Daoy (cell line): Measurements from ENCODE around the gene DNAH3. TPM values are rescaled to one million over a fixed set of nuclear protein-coding genes. Genes with fewer than 3 reads are reported as not detected.
"Not testable (repeated sequence)": the region's sequence is repeated elsewhere in the genome, so short reads cannot be mapped to it uniquely, and the experiment has no call there.

Experiments used
- DNase-seq: peaks from one replicate; pipeline ENCODE4 v3.0.0-alpha.2; 2015; ENCODE audit warnings: low read depth
- total RNA-seq: library from RNA; depleted of rRNA; stranded (reverse); fragments of >200 nt; shearing (Covaris generic); gene quantifications from 2 replicates; pipeline ENCODE4 v1.2.3, GENCODE V29; 2014

Gene DNAH3
- total RNA-seq, 1 experiment from 2014 or later, result 0.06 TPM

DNA sequence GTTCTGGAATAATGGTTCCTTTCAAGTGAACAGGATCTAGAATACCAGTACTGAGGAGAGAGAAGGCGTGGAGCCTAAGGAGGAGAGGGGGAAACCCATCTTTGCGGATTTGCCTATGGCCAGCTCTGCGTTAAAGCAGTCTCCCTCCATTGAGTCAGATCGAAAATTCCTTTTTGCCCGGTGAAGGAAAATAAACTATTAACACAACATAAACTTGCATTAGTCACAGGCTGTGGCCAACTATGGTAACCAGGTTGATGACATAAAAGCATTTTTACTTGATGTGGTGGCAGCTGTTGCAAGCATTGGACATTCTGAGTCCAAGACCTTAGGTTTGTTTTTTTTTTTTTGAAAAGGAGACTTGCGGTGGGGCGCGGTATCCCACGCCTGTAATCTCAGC is 16.7 kb upstream of the DNAH3 start:
- peak; percentile 89 for DNase-seq

- peak; percentile 19 for DNase-seq
Observed at GRCh38 chr16:21166561-21166961, 15.9 kb upstream of the DNAH3 start.

- DNase-seq, result no peak
Observed at GRCh38 chr16:21164521-21165168, 14.0 kb upstream of the DNAH3 start.

DNA sequence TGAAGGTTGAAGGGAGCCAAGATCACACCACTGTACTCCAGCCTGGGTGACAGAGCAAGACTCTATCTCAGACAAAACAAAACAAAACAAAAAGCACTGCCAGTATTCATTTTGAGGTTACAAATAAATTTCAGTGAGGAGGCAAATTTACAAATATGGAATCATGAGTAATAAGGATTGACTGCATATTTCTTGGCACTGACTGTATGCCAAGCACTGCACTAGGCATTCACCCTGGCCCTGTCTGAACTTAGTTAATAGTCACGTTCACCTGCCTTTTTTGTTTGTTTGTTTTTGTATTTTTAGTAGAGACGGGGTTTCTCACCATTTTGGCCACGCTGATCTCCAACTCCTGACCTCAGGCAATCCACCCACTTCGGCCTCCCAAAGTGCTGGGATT is 12.9 kb upstream of the DNAH3 start:
- no peak for DNase-seq

DNA sequence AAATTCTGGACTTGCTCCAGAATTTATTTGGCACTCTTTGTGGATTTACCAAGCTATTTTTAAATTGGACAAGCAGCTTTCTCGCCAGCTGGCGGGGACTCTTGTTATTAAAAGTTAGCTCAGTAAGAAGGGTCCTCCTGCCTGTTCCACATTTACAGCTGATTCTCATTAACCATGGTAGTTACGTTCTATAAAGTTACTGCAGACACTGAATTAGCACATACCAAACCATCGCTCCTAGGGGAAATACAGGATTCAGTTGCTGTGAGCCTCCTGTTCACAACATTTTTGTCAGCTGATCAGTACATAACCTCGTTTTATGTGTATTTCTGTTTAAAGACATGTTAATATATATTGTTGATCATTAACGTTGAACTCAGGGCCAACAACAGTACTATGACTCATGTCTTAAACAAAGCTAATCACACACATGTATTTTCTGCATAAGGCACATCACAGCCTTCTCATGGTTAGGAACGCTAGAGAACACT is 12.1 kb upstream of the DNAH3 start:
- DNase-seq, result no peak

DNA sequence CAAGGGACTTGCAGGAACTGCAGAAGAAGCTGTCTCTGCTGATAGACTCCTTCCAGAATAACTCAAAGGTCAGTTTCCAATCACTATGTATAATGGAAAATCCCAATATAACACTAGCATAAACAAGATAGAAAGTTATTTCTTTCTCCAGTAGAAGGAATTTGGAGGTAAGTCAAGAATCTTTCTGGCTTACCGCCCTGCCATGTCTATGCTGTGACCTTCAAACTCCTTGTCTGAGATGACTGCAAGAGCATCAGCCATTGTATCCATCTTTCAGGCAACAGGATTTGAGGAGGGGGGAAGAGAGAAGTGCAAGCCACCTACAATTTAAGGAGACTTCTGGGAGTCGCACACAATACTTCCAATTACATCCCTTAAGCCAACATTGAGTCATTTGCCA is 10.6 kb upstream of the DNAH3 start:
- no peak for DNase-seq

GRCh38 chr16:21160276-21160675 is 9.6 kb upstream of the DNAH3 start:
- DNase-seq, result no peak

DNA sequence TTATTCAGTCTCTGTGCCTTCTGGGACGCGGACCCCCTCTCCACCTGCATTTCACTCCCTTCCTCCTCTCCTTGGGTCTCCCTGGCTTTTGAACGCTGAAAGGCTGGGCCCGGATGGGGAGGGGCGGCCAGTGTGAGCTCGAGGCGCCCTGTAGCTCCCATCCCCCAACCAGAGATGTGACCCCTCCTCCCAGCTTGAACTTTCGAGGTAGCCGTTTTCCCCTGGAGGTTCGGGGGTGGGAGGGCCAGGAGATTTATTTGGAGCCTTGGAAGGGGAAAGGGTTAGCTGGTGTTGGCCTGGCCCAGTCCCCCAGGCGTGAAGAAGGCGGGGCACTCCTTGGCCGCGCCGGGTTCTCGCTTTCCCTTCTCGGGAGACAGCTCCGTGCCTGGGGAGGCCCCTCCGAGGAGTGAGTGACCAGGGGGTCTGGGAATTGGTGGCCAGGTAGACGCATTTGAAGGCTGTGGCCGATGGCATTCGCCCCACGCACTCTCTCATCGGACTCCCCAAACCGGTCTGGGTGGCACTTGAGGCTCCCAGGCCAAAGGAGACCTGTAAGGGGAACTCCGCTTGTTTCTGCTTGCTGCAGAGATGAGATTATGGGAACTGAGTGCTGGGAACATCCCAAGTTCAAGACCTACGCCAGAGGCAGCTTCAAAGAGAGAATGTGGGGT is 8.8 kb upstream of the DNAH3 start:
- DNase-seq, result no peak

DNA sequence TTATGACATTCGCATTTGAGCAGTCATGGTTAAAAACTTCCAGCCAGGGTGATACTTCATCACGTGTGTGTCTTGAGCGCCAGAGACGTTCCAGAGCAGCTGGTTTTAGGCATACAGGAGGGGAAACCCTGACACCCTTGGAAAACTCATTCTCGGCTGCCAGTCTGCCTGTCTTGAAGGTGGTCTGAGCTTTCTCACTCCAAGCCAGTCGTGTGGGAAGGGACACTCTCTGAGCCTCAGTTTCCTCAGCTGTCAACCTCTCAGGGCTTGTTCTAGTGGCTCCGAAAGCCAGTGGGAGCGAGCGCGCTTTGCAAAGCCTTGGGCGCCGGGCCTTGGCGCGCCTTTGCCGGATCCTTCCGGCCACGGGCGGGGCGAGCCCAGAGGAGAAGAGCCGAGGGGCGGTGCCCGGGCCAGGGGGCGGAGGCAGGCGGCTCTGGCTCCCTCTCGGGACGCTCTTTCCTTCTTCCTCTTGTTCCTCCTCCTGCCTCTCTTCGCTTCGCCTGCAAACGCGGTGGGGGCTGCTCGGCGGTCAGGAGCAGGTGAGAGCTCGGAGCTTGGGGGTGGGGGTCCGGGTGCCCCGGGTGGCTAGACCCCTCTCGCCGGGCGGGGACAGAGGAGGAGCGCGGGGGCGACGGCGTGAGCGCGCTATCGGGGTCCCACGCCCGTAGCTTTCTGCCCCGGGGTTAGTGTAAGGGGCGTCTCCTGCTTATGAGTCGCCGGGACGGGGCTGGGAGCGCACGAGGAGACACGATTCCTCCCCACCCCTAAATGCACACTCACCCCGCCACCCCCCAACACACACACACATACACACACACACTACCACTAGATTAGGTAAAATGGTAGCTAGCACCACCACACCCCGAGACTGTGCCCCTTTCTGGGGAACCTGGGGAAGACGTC is 7.8 kb upstream of the DNAH3 start, which contains the start of gene LDAF1:
TSS of gene LDAF1 (plus strand) at position 467 of the 903 bp plus-strand sequence. CDS start 2,509 bp downstream, outside the sequence.
- DNase-seq, result peak; percentile 87

DNA sequence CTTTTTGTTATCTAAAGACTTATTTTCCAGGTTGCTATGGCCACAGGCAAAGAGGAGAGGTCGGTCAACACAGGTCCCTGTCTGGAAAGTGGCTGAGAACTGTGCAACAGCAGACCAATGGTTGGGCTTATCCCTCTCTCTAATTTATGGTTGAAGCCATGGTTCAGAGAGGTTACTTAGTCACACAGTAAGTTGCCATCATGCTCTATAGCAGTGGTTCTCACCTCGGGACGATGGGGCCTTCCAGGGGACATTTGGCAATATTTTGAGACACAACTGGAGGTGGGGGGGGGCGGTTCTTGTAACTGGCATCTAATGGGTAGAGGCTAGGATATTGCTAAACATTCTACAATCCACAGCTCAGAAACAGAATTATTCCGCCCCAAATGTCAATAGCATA is 7.0 kb upstream of the DNAH3 start:
- DNase-seq, result no peak

- peak; percentile 47 for DNase-seq
Observed at GRCh38 chr16:21156767-21157467, 6.3 kb upstream of the DNAH3 start.

- DNase-seq, result not testable (repeated sequence)
Observed at GRCh38 chr16:21156011-21156410, 5.4 kb upstream of the DNAH3 start.

DNA sequence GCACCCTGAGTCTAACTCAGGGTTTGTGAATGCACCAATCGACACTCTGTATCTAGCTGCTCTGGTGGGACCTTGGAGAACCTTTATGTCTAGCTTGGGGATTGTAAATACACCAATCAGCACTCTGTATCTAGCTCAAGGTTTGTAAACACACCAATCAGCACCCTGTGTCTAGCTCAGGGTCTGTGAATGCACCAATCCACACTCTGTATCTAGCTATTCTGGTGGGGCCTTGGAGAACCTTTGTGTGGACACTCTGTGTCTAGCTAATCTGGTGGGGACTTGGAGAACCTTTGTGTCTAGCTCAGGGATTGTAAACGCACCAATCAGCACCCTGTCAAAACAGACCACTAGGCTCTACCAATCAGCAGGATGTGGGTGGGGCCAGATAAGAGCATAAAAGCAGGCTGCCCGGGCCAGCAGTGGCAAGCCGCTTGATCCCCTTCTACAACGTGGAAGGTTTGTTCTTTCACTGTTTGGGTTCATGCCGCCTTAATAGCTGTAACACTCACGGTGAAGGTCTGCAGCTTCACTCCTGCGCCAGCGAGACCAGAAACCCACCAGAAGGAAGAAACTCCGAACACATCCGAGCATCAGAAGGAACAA is 2.6 kb upstream of the DNAH3 start:
- DNase-seq, result not testable (repeated sequence)

DNA sequence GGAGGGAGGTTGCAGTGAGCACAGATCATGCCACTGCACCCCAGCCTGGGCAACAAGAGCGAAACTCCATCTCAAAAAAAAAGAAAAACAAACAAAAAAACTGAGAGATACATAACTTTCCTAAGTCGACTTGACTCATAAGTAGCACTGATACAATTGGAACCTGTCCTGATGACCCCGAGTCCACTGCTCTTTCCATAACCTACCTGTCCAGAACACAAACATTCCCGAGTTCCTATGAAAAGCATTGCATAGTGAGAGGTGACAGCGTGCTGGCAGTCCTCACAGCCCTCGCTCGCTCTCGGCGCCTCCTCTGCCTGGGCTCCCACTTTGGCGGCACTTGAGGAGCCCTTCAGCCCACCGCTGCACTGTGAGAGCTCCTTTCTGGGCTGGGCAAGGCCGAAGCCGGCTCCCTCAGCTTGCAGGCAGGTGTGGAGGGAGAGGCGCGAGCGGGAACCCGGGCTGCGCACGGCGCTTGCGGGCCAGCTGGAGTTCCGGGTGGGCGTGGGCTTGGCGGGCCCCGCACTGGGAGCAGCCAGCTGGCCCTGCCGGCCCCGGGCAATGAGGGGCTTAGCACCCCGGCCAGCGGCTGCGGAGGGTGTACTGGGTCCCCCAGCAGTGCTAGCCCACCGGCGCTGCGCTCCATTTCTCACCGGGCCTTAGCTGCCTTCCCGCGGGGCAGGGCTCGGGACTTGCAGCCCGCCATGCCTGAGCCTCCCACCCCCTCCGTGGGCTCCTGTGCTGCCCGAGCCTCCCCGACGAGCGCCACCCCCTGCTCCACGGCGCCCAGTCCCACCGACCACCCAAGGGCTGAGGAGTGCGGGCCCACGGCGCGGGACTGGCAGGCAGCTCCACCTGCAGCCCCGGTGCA is 1.7 kb upstream of the DNAH3 start:
- not testable (repeated sequence) for DNase-seq

- DNase-seq, result no peak
Observed at GRCh38 chr16:21145738-21146137, 4.9 kb downstream of the DNAH3 start.

- no peak for DNase-seq
Observed at GRCh38 chr16:21134053-21134452, 16.6 kb downstream of the DNAH3 start.

- no peak for DNase-seq
Observed at GRCh38 chr16:21130811-21131210, 19.8 kb downstream of the DNAH3 start.

GRCh38 chr16:21128991-21129390 is 21.7 kb downstream of the DNAH3 start:
- no peak for DNase-seq

DNA sequence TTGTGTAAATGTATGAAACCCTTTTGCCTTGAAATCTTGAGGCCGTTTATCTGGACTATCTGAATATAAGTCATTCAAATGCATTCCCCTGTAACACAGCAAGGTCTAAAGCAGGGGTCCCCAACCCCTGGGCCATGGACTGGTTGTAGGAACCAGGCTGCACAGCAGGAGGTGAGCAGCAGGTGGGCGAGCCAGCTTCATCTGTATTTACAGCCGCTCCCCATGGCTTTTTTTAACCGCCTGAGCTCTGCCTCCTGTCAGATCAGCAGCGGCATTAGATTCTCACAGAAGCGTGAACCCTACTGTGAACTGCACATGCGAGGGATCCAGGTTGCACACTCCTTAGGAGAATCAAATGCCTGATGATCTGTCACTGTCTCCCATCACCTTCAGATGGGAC is 24.1 kb downstream of the DNAH3 start:
- no peak for DNase-seq

DNA sequence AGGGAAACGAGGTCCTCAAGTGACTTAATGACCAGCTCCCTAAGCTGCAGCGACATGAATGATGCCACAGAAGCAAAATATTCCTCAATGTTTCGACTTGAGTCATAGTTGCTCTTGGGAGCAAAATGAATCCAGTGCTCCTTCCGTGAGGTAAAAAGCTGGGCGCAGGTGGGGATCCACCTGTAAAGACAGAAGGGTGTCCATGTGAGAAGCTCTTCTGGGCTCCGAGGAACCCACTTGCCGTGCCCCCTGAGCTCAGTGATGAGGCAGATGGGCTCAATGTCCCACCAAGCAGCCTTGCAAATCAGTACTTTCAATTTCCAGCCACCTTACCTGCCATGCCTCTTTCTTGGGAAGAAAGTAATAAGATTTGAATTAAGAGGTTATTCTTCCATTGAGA is 25.5 kb downstream of the DNAH3 start:
- DNase-seq, result no peak
